Measurements from ENCODE around the gene GOSR1.

Gene GOSR1

GRCh38 chr17:30476726-30477082 is 504 bp upstream of the GOSR1 start:
- ChIA-PET POLR2A (interaction anchor here (0.5 to 1.3 kb wide), 9 partner anchors 12 to 347 kb away, joined by 3 to 7 read pairs (median 3); no protein-coding TSS in a partner anchor), CTCF (interaction anchor here (0.6 to 3.3 kb wide), 30 partner anchors 8 to 950 kb away, joined by 3 to 60 read pairs (median 3); no protein-coding TSS in a partner anchor)
- TF ChIP-seq ZNF792 (tag by site-specific recombination; IDR thresholded peaks at IDR 0.05) (no peak), ZBTB6 (tag by site-specific recombination; IDR thresholded peaks at IDR 0.05) (peak; percentile 100)
- Histone ChIP-seq H3K9me3 (ENCODE audit: control insufficient read depth, insufficient read depth, low read depth, low read length) (no peaks in the 10 kb centered on the region), H3K27ac (ENCODE audit: extremely low read depth, low read depth, low read length) (peak overlapping the region; percentile 77; the same call in 1 of the 2 replicates), H3K4me1 (ENCODE audit: control insufficient read depth, insufficient read depth, low read length) (peaks cover 5% of the 10 kb centered on the region; the same call in 1 of the 2 replicates), H3K36me3 (ENCODE audit: control insufficient read depth in 2 of 2, insufficient read depth in 1 of 2, low read length in 2 of 2) (peaks cover 30 to 32% of the 10 kb centered on the region in 2 experiments), H3K4me3 (ENCODE audit: low read depth, low read length) (peak overlapping the region; percentile 20)

- H3K4me3 ChIP-seq (ENCODE audit: low read depth, low read length): peak overlapping the region; percentile 73
- ChIA-PET CTCF (interaction anchor here (0.5 to 3.3 kb wide), 14 partner anchors 7 to 359 kb away, joined by 3 to 60 read pairs (median 4); no protein-coding TSS in a partner anchor), POLR2A (interaction anchor here (0.6 kb wide), 2 partner anchors 72 to 165 kb away, joined by 3 to 7 read pairs; no protein-coding TSS in a partner anchor)
- peak overlapping the region; percentile 77 for H3K27ac ChIP-seq (ENCODE audit: extremely low read depth, low read depth, low read length)
- TF ChIP-seq ZBTB20 (tag by site-specific recombination; IDR thresholded peaks at IDR 0.05) (0 out of 2 replicates have a peak, but pooled peaks have one; percentile 22), ZNF510 (tag by site-specific recombination; IDR thresholded peaks at IDR 0.05; ENCODE audit: insufficient replicate concordance) (no peak)
- no peaks in the 10 kb centered on the region for H3K9me3 ChIP-seq (ENCODE audit: control insufficient read depth, insufficient read depth, low read depth, low read length)
- H3K36me3 ChIP-seq (ENCODE audit: control insufficient read depth in 2 of 2, insufficient read depth in 1 of 2, low read length in 2 of 2): peaks cover 37 to 42% of the 10 kb centered on the region in 2 experiments
- peaks cover 5% of the 10 kb centered on the region; the same call in 1 of the 2 replicates for H3K4me1 ChIP-seq (ENCODE audit: control insufficient read depth, insufficient read depth, low read length)
Observed at GRCh38 chr17:30477774-30478115, 537 bp downstream of the GOSR1 start.

GRCh38 chr17:30482555-30482954 is 5.3 kb downstream of the GOSR1 start:
- no peaks in the 10 kb centered on the region for H3K9me3 ChIP-seq (ENCODE audit: control insufficient read depth, insufficient read depth, low read depth, low read length)
- POLR2A ChIA-PET: no interaction called here
- H3K4me3 ChIP-seq (ENCODE audit: low read depth, low read length): no peak overlapping the region
- CTCF ChIA-PET: interaction anchor here (0.6 kb wide), 1 partner anchor 168 kb away, joined by 3 read pairs; no protein-coding TSS in a partner anchor
- no peaks in the 10 kb centered on the region for H3K4me1 ChIP-seq (ENCODE audit: control insufficient read depth, insufficient read depth, low read length)
- no peak overlapping the region for H3K27ac ChIP-seq (ENCODE audit: extremely low read depth, low read depth, low read length)
- peaks cover 85 to 90% of the 10 kb centered on the region in 2 experiments for H3K36me3 ChIP-seq (ENCODE audit: control insufficient read depth in 2 of 2, insufficient read depth in 1 of 2, low read length in 2 of 2)
- TF ChIP-seq ZNF146 (tag by site-specific recombination; IDR thresholded peaks at IDR 0.05) (no peak), ZNF148 (tag by site-specific recombination; IDR thresholded peaks at IDR 0.05; ENCODE audit: borderline replicate concordance) (no peak), REST (tag by site-specific recombination; IDR thresholded peaks at IDR 0.05) (no peak), YY2 (tag by site-specific recombination; IDR thresholded peaks at IDR 0.05) (no peak), ZNF560 (tag by site-specific recombination; IDR thresholded peaks at IDR 0.05; ENCODE audit: borderline replicate concordance) (no peak), ZNF18 (tag by site-specific recombination; IDR thresholded peaks at IDR 0.05) (no peak), ZNF843 (tag by site-specific recombination; IDR thresholded peaks at IDR 0.05) (no peak), ZNF658 (tag by site-specific recombination; IDR thresholded peaks at IDR 0.05) (no peak), ZNF426 (tag by site-specific recombination; IDR thresholded peaks at IDR 0.05) (no peak), ZNF362 (tag by site-specific recombination; IDR thresholded peaks at IDR 0.05) (no peak), ZNF626 (tag by site-specific recombination; IDR thresholded peaks at IDR 0.05) (no peak), ZNF600 (tag by site-specific recombination; IDR thresholded peaks at IDR 0.05) (no peak), ZIC2 (tag by site-specific recombination; IDR thresholded peaks at IDR 0.05) (no peak), ZBTB49 (tag by site-specific recombination; IDR thresholded peaks at IDR 0.05; ENCODE audit: low read depth) (no peak)

Data from HEK293 (cell line).